Kidney glomerular epithelial cell (primary cell): ENCODE results near the gene CRYGC.
"Not testable (repeated sequence)": the region's sequence is repeated elsewhere in the genome, so short reads cannot be mapped to it uniquely, and the experiment has no call there.

ENCODE experiments used
- DNase-seq: peaks from one replicate; lab custom pipeline; 2025; lab: John Stamatoyannopoulos, UW

CRYGC gene

GRCh38 chr2:208129744-208130711, at the start of gene CRYGC:
TSS of gene CRYGC (minus strand) at chr2:208129828. CDS start at chr2:208129792, 36 bp downstream.
- DNase-seq, result peak; percentile 24

DNA sequence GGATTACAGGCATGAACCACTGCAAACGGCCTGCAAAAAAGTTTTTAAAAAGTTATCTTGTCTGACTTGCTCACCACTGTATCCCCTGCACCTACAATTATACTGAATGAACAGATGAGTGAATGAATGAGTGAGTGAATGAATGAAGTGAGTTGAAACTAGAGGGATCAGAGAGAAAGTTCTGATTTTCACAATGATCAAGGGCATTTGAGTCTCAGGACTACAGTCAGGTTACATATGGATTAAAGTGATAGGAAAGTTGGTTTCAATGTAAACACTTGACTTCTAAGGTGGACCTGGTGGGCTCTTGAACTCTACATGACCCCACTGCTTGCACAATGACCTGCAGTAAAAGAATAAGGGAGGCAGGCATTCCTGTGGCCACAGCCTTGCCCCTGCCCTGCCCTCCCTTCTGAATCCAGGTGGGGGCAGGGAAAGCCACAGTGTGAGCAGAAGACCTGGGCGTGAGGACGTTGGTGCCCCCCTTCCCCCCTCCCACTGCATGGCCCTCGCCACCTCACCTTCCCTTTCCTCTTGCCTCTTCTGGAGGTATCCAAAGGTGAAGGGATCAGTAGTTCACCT, 49.5 kb upstream of the CRYGC start:
- DNase-seq, result no peak

- no peak for DNase-seq
Observed at GRCh38 chr2:208175840-208176153, 46.2 kb upstream of the CRYGC start.

DNA sequence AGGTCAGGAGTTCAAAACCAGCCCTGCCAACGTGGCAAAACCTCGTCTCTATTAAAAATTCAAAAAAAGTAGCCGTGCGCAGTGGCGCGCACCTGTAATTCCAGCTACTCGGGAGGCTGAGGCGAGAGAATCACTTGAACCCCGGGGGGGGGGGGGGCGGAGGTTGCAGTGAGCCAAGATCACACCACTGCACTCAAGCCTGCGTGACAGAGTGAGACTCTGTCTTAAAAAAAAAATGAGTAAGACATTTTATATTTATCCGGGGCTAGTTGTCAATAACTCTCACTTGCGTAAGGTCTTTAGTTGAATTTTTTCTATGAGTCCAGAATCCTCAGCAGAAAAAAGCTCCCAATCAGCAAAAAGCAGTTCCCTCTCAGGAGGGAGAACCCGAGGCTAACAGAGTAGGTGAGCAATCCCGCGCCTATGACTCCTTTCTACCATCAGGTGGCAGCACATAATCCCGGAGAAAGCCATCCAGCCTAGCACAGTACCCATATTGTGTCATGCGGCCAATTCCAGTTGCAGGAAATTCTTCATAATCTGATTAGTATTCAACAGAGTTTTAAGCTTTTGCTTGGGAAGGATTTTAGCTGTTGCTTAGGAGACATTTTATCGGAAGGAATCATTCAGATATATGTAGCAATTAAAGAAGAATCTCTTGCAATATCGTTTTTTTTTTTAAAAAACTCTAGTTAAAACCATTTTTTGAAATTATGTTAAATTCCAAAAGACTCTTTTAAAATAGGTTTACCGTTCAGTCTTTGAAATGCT, 45.6 kb upstream of the CRYGC start:
- DNase-seq, result peak; percentile 83

DNA sequence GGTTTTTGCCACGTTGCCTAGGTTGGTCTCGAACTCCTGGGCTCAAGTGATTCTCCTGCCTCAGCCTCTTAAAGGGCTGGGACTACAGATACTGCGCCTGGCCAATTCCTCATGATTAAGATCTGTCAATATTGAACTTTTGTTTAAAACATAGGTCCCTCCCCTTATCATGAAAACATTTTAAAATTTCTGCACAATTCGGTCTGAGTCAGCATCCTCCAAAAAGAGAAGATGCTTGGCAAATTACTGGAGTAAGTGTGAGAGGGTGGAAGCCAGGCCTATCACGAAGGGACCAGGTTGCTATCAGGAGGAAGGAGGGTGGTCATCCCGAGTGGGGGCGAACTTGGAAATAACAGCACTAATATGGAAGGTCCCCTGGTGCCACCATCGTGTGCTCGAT, 44.5 kb upstream of the CRYGC start:
- DNase-seq, result no peak

- no peak for DNase-seq
Observed at GRCh38 chr2:208172125-208172524, 42.5 kb upstream of the CRYGC start.

DNA sequence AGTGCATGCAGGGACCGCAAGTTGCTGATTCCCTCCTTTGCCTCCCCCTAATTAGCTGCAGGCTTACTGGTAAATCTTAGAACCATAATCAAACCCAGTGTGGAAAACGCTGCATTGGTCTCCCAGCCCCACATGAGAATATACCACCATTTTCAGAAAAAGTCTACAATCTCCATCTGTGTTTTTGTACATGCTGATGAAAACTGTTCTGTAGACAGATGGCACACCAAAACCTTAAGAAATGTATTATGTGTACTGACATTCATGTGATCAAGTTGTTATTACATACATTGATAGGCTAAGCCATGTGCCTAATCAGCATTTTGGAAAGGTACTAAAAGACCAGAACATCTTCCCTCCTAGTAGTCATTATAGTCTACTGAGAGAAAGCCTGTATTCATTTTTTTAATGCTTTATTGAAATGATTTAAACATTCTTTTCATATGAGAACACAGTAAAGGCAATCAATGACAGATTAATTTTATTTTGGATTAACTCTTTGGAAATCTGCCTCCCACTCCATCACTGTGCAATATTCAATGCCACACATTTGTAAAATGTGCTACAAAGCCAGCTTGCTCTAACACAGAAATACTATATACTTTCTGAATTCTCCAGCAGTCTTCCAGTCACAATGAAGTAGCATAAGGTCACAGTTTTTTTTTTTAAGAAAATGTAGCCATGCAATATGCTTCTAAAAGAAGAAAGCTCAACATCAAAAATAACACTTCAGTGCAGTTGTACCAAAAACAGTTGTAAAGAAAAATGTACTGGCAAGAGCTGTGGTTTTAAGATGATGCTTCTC, 35.5 kb upstream of the CRYGC start:
- no peak for DNase-seq

GRCh38 chr2:208163489-208163888, 33.9 kb upstream of the CRYGC start, which contains the start of gene CRYGA:
TSS of gene CRYGA (minus strand) at chr2:208163589. CDS start at chr2:208163556, 33 bp downstream.
- no peak for DNase-seq

- no peak for DNase-seq
Observed at GRCh38 chr2:208156439-208156838, 26.8 kb upstream of the CRYGC start.

GRCh38 chr2:208153156-208153555, 23.5 kb upstream of the CRYGC start:
- DNase-seq, result no peak

GRCh38 chr2:208150956-208151355, 21.3 kb upstream of the CRYGC start:
- DNase-seq, result no peak

DNA sequence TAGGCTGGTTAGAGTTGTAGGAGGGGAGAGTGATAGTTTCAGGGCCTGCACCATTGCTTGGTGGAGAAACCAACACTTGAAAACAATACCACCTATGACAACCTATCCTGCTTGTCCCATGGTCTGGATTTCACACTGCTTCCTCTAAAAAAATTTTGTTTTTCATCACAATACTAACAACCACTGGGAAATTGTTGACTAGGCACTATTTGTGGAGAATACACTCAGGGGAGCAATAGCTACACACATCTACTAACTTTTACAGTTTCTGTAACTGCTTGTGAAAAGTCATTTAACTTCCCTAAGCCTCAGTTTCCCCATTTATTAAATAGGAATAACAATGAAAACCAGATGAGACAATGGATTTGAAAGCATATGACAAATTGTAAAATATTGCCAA, 20.5 kb upstream of the CRYGC start:
- DNase-seq, result no peak

GRCh38 chr2:208148803-208149202, 19.2 kb upstream of the CRYGC start:
- DNase-seq, result no peak

DNA sequence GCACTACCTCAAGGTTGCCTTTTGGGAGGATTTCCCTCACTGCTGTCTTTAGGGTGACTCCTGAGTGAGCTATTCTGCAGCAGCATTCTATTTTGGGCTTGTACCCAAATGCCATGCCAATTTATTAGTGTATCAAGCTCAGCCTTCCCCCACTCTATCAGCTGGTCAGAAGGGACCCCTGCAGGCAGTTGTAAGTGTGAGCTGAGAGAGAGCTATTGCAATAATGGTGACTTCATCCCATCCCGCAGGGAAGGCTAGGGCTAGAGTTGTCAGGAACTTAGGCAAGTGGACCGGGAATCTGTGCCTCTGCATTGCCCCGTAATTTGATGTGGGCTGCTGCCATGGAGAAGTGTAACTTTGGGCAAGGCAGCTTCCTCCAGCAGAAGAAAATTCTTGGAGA, 18.1 kb upstream of the CRYGC start:
- no peak for DNase-seq

- no peak for DNase-seq
Observed at GRCh38 chr2:208147008-208147407, 17.4 kb upstream of the CRYGC start.

DNA sequence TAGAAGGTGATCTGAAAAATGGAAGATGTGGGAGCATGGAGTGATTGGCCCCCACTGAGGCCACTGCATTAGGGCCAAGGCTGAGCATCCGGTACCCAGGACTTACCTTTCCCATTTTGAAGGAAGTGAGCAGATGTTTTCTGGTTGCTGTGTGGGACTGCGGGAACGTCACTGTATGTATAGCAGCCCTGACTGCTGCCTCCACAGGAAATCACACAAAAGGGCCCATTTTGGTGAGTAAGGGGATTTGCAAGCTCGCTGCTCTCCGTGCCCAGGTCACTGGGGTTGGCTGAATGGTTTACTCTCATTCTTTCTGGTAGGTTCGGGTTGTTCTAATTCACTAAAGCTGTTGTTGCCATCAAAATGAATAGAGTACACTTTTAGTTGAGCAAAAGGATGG, 16.4 kb upstream of the CRYGC start, which contains the start of gene CRYGB:
Gene CRYGB, minus strand, starts transcription at position 153 of the 400 bp plus-strand sequence. Its CDS starts 38 bp downstream, at position 115.
- DNase-seq, result no peak

- no peak for DNase-seq
Observed at GRCh38 chr2:208142925-208143799, 13.5 kb upstream of the CRYGC start.

DNA sequence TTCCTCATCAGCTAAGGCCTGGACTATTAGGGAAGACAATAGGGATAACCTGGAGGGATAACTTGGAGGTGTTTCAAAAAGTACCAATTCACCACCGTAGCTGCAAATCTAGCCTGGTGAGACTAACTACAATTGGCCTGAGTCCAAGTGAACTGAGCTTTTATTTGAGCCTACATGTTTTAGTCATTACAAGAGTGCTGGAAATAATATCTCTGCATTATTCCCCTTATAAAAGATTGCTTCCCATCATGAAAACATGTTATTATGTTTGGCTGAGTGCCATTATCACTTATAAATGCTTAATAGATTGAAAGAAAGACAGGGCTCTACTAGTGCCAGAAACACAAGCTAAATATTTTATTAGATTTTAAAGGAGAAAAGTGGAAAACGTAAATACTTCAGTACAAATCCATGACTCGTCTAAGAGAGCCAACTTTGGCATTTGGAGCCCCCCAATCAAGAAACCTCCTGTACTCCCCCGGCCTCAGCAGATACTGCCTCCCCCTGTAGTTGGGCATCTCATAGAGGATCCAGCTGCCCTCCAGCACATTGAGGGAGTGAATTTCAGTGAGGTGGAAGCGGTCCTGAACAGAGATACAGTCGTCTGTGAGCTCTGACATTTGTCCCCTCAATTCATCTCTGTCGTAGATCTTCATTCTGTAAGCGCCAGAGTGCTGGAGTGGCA, 12.8 kb upstream of the CRYGC start:
- DNase-seq, result no peak

GRCh38 chr2:208139447-208139846, 9.8 kb upstream of the CRYGC start:
- DNase-seq, result no peak

GRCh38 chr2:208138334-208138733, 8.7 kb upstream of the CRYGC start:
- DNase-seq, result not testable (repeated sequence)
